VCaP (cell line): ENCODE results near the gene SMC1B.

Experiments
- H3K27ac ChIP-seq: fragments of 450-650 bp; 2 replicates; pipeline ENCODE4 v1.5.1; 2017
- TF ChIP-seq, protein P1 (sequence below): fragments of 450-650 bp; conservative IDR thresholded peaks from 2 replicates; pipeline ENCODE4 v1.5.1; 2017; ENCODE audit warnings: mild to moderate bottlenecking, moderate library complexity

Gene SMC1B

DNA sequence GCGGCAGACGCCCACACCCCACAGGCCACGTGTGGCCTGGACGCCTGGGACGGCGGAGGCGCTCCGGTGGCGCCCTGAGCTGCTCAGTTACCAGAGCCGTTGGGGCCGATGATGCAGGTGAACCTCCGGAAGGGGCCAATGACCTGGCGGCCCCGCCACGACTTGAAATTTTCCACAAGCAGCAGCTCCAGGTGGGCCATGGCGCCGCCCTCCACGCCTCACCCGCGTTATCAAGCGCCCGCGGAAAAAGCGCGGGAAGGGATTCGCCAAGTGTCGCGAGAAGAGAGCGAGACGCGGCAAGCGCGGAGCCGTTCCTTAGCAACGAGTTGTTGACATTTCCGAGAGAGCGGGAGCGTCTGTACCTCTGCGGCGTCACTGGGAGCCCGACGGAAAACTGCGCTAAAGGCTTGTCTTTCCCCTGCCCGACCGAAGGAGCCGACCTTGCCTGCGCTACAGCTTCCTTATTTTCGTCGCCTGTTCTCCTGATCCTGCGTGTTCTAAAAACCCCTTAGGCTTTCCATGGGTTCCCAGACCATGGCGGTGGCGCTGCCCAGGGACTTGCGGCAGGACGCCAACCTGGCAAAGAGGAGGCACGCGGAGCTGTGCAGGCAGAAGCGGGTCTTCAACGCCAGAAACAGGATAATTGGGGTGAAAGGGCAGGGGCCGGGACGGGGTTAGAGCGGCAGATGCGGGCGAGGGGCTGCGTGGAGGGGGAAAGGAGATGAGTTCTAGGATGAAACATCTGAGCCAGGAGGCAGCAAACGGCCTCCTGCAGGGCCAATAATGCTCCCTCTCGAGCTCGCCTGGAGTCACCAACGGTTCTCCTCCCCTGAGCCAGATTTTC is at the start of gene SMC1B, which contains the start of gene RIBC2:
Gene SMC1B, minus strand, starts transcription at position 232 of the 844 bp plus-strand sequence. Its CDS starts 32 bp downstream, at position 200.
Gene RIBC2, plus strand, starts transcription at position 326 of the 844 bp plus-strand sequence. Its CDS starts 194 bp downstream, at position 520.
- peak within 1 kb of the TSS; percentile 8; the same call in 1 of the 2 replicates for H3K27ac ChIP-seq

DNA sequence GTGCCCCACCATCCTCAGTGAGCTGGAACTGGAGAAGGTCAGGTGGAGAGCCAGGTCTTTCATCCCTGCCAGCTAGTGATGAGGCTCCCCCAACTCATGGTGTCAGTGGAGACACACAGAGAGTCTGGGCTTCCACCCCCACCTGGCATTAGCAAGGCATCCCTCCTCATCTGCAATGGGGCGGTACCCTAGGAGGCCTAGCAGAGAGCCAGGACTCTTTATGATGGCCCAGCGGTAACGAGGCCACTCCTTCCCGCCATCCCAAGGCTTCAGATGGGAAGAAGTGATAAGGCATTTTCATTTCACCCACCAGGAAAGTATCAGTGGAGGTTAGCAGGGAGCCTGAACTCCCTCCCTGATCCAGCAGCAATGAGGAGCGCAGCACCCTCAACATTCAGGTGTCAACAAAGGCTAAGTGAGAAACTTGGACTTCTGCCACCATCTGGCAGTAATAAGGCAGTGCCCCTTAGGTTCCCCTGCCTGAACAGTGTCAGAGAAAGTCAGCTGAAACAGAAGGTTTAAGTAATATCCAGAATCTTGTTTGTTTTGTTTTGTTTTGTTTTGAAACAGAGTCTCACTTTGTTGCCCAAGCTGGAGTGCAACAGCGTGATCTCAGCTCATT is 48.7 kb upstream of the SMC1B start:
- TF ChIP-seq, protein P1, sequence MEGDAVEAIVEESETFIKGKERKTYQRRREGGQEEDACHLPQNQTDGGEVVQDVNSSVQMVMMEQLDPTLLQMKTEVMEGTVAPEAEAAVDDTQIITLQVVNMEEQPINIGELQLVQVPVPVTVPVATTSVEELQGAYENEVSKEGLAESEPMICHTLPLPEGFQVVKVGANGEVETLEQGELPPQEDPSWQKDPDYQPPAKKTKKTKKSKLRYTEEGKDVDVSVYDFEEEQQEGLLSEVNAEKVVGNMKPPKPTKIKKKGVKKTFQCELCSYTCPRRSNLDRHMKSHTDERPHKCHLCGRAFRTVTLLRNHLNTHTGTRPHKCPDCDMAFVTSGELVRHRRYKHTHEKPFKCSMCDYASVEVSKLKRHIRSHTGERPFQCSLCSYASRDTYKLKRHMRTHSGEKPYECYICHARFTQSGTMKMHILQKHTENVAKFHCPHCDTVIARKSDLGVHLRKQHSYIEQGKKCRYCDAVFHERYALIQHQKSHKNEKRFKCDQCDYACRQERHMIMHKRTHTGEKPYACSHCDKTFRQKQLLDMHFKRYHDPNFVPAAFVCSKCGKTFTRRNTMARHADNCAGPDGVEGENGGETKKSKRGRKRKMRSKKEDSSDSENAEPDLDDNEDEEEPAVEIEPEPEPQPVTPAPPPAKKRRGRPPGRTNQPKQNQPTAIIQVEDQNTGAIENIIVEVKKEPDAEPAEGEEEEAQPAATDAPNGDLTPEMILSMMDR: no peak
- no peak overlapping the region for H3K27ac ChIP-seq

More for the DNA sequence above, at the start of gene SMC1B, which contains the start of gene RIBC2:
- TF ChIP-seq, protein P1: no peak

- no peak overlapping the region for H3K27ac ChIP-seq
- TF ChIP-seq, protein P1: no peak
Observed at GRCh38 chr22:45460288-45461109, 47.1 kb upstream of the SMC1B start.

GRCh38 chr22:45459235-45459634 is 45.8 kb upstream of the SMC1B start:
- H3K27ac ChIP-seq: no peak overlapping the region
- TF ChIP-seq, protein P1: no peak

DNA sequence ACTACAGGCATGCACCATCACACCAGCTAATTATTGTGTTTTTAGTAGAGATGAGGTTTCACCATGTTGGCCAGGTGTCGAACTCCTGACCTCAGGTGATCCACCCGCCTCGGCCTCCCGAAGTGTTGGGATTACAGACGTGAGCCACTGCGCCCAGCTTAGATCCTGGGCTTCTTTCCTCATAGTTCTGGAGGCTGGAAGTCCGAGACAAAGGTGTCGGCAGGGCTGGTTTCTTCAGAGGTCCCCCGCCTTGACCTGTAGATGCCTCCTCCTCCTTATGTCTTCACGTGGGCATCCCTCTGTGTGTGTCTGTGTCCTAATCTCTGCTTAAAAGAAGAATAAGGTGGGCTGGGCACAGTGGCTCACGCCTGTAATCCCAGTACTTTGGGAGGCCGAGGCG is 45.1 kb upstream of the SMC1B start:
- TF ChIP-seq, protein P1: no peak

GRCh38 chr22:45456811-45457210 is 43.4 kb upstream of the SMC1B start:
- TF ChIP-seq, protein P1: no peak
- H3K27ac ChIP-seq: no peak overlapping the region

More for the DNA sequence above, 45.1 kb upstream of the SMC1B start:
- H3K27ac ChIP-seq: no peak overlapping the region
